K562 (cell line): ENCODE results near the gene RPL3. TPM values are rescaled to one million over a fixed set of nuclear protein-coding genes. Genes with fewer than 3 reads are reported as not detected.

Experiments used
- ARNT ChIP-seq, 2 experiments: fragments of 450-650 bp; IDR thresholded peaks; 2 replicates each; pipeline ENCODE4 v1.6.1; 2016; ENCODE audit warnings: mild to moderate bottlenecking in 1 of 2
- BMI1 ChIP-seq: fragments of 150-350 bp; IDR thresholded peaks from 2 replicates; pipeline ENCODE4 v1.6.1; 2014; ENCODE audit warnings: low read length
- CREM ChIP-seq: IDR thresholded peaks from 2 replicates; pipeline ENCODE4 v1.6.1; 2014; ENCODE audit warnings: antibody characterized with exemption, low read depth
- DIDO1 ChIP-seq: fragments of 450-650 bp; IDR thresholded peaks from 2 replicates; pipeline ENCODE4 v1.6.1; 2016; ENCODE audit warnings: low read depth, missing biosample characterization, missing genetic modification characterization
- DMBX1 ChIP-seq: fragments of 250-450 bp; sonication (Bioruptor Pico); IDR thresholded peaks from 2 replicates; pipeline ENCODE4 v1.8.0; 2022; ENCODE audit warnings: inconsistent platforms, mild to moderate bottlenecking, moderate library complexity, borderline replicate concordance
- EWSR1 ChIP-seq: fragments of 450-650 bp; IDR thresholded peaks from 2 replicates; pipeline ENCODE4 v1.6.1; 2018; ENCODE audit warnings: borderline replicate concordance, mild to moderate bottlenecking, low read depth, moderate library complexity; ENCODE audit not compliant: partially characterized antibody
- GTF2F1 ChIP-seq: IDR thresholded peaks from 2 replicates; pipeline ENCODE4 v1.6.1; 2011; ENCODE audit warnings: low read depth, low read length, improper control_type of control experiment
- KDM4B ChIP-seq, 2 experiments: fragments of 450-650 bp in 1 of 2; sonication (generic) in 1 of 2; IDR thresholded peaks; 2 replicates each; pipeline ENCODE4 v1.6.1; 2016 to 2017; ENCODE audit warnings: borderline replicate concordance in 2 of 2, antibody characterized with exemption in 1 of 2, low read depth in 1 of 2, mild to moderate bottlenecking in 1 of 2
- KLF6 ChIP-seq: fragments of 250-450 bp; sonication (Bioruptor Pico); IDR thresholded peaks from 2 replicates; pipeline ENCODE4 v1.4.0; 2020; ENCODE audit warnings: mild to moderate bottlenecking, moderate library complexity, borderline replicate concordance
- MYNN ChIP-seq, 2 experiments: sonication (generic); formaldehyde crosslinking in 1 of 2; IDR thresholded peaks; 2 replicates each; pipeline versions ENCODE4 v1.5.0 to v1.6.1; 2016 to 2020; ENCODE audit warnings: antibody characterized with exemption in 1 of 2, missing genetic modification reagents in 1 of 2
- NBN ChIP-seq: fragments of 450-650 bp; IDR thresholded peaks from 2 replicates; pipeline ENCODE4 v1.6.1; 2016; ENCODE audit warnings: low read depth, mild to moderate bottlenecking
- POLR3G ChIP-seq: IDR thresholded peaks from 2 replicates; pipeline ENCODE4 v1.6.1; 2011; ENCODE audit not compliant: insufficient read length, insufficient replicate concordance; ENCODE audit errors: extremely low read depth
- POU5F1 ChIP-seq: fragments of 150-350 bp; IDR thresholded peaks from 2 replicates; pipeline ENCODE4 v1.6.1; 2014; ENCODE audit warnings: borderline replicate concordance, low read length, low read depth, mild to moderate bottlenecking; ENCODE audit not compliant: partially characterized antibody
- SFPQ ChIP-seq: fragments of 200-400 bp; formaldehyde crosslinking; IDR thresholded peaks from 2 replicates; pipeline ENCODE4 v1.6.1; 2017; ENCODE audit warnings: mild to moderate bottlenecking, low read depth, low read length, moderate library complexity
- SIN3A ChIP-seq, 2 experiments: fragments of 150-350 bp in 1 of 2; IDR thresholded peaks; 2 replicates each; pipeline ENCODE4 v1.6.1; 2011 to 2016; ENCODE audit warnings: borderline replicate concordance in 2 of 2, low read depth in 2 of 2, low read length in 2 of 2, mild to moderate bottlenecking in 2 of 2, moderate library complexity in 2 of 2; ENCODE audit not compliant: control insufficient read depth in 1 of 2
- SOX6 ChIP-seq: fragments of 450-650 bp; IDR thresholded peaks from 2 replicates; pipeline ENCODE4 v1.6.1; 2014; ENCODE audit warnings: mild to moderate bottlenecking
- SP2 ChIP-seq: IDR thresholded peaks from 2 replicates; pipeline ENCODE4 v1.6.1; 2011; ENCODE audit warnings: mild to moderate bottlenecking, low read depth, low read length, moderate library complexity; ENCODE audit not compliant: poor library complexity, severe bottlenecking; ENCODE audit errors: extremely low read depth
- SRSF1 ChIP-seq: fragments of 200-400 bp; formaldehyde crosslinking; IDR thresholded peaks from 2 replicates; pipeline ENCODE4 v1.6.1; 2017; ENCODE audit warnings: mild to moderate bottlenecking, low read depth, low read length, moderate library complexity
- ZBTB7A ChIP-seq: IDR thresholded peaks from 2 replicates; pipeline ENCODE4 v1.6.1; 2011; ENCODE audit warnings: low read depth, mild to moderate bottlenecking, low read length, moderate library complexity, borderline replicate concordance; ENCODE audit not compliant: control insufficient read depth
- ZNF121 ChIP-seq: sonication (generic); formaldehyde crosslinking; conservative IDR thresholded peaks from 2 replicates; pipeline ENCODE4 v1.8.0; 2022; ENCODE audit warnings: missing genetic modification reagents
- ZNF134 ChIP-seq: fragments of 250-450 bp; sonication (Bioruptor Pico); conservative IDR thresholded peaks from 2 replicates; pipeline ENCODE4 v1.4.0; 2020
- ZNF253 ChIP-seq: fragments of 250-450 bp; sonication (Bioruptor Pico); conservative IDR thresholded peaks from 2 replicates; pipeline ENCODE4 v1.6.1; 2021; ENCODE audit warnings: mild to moderate bottlenecking
- ZNF586 ChIP-seq: fragments of 450-650 bp; formaldehyde crosslinking; conservative IDR thresholded peaks from 2 replicates; pipeline ENCODE4 v1.4.0; 2020; ENCODE audit warnings: mild to moderate bottlenecking, moderate library complexity
- ZNF695 ChIP-seq: fragments of 450-650 bp; formaldehyde crosslinking; IDR thresholded peaks from 2 replicates; pipeline ENCODE4 v1.4.0; 2020; ENCODE audit warnings: mild to moderate bottlenecking, moderate library complexity
- polyA plus RNA-seq, 8 experiments: library from polyadenylated mRNA; depleted of rRNA in 4 of 8; stranded (reverse) in 5 of 8; unstranded in 3 of 8; fragments of >200 nt; fragmentation: Nextera tagmentation in 2 of 8; fragmentation: Illumina TruSeq in 1 of 8; extraction: Ambion mirVana in 2 of 8; extraction: Trizol in 1 of 8; gene quantifications; 2 replicates each; pipeline versions ENCODE4 v1.2.1 to v1.2.3, GENCODE V29; 2011 to 2014; ENCODE audit warnings: inconsistent platforms in 1 of 8, missing spikeins in 1 of 8
- total RNA-seq, 7 experiments: library from RNA; depleted of rRNA in 6 of 7; stranded (reverse); fragments of >200 nt in 6 of 7; fragmentation: Illumina TruSeq in 2 of 7; extraction: Trizol in 2 of 7; gene quantifications; 2 replicates each; pipeline versions ENCODE4 v1.2.1 to v1.2.3, GENCODE V29; 2011 to 2021; ENCODE audit warnings: low replicate concordance in 1 of 7
- TF ChIP-seq, protein P1 (sequence below): fragments of 450-650 bp; formaldehyde crosslinking; IDR thresholded peaks from 2 replicates; pipeline ENCODE4 v1.4.0; 2020; ENCODE audit warnings: mild to moderate bottlenecking, mixed read lengths

RPL3 gene
- total and polyA plus RNA-seq, 9 of the 15 experiments (the other 6 are each of a cell fraction or from before 2014, with no cell fraction given) = 1,624 to 4,066 (median 2,565) TPM

- TF ChIP-seq SIN3A (IDR thresholded peaks at IDR 0.05; ENCODE audit: borderline replicate concordance in 2 of 2, control insufficient read depth in 1 of 2, low read depth in 2 of 2, low read length in 2 of 2) = peak in 1 of 2 experiments; percentile 77; a peak in 2 of 4 replicates
- no peak; the same call in 1 of the 2 replicates for TF ChIP-seq ZNF253 (CRISPR knock-in tag)
- no peak for TF ChIP-seq ZNF134
- no peak for TF ChIP-seq KDM4B (IDR thresholded peaks at IDR 0.05; ENCODE audit: borderline replicate concordance in 2 of 2, low read depth in 1 of 2)
- no peak for TF ChIP-seq DIDO1 (tag)
- no peak for TF ChIP-seq BMI1
- no peak for TF ChIP-seq POU5F1
- no peak for TF ChIP-seq SFPQ
- TF ChIP-seq ARNT (IDR thresholded peaks at IDR 0.05) = no peak
- TF ChIP-seq ZBTB7A = peak; percentile 27; the same call in 1 of the 2 replicates
- TF ChIP-seq ZNF586 = no peak
- TF ChIP-seq KLF6 = no peak
- peak; percentile 54 for TF ChIP-seq MYNN (IDR thresholded peaks at IDR 0.05)
- TF ChIP-seq MYNN (CRISPR knock-in tag; IDR thresholded peaks at IDR 0.05) = no peak
- TF ChIP-seq ZNF121 (CRISPR knock-in tag) = 0 out of 2 replicates have a peak, but pooled peaks have one; percentile 23
- TF ChIP-seq SRSF1 = no peak
- TF ChIP-seq POLR3G = no peak
- no peak for TF ChIP-seq SP2
- no peak for TF ChIP-seq DMBX1 (CRISPR knock-in tag)
- TF ChIP-seq GTF2F1 = no peak
- TF ChIP-seq CREM = 0 out of 2 replicates have a peak, but pooled peaks have one; percentile 32
- TF ChIP-seq ZNF695 (CRISPR knock-in tag) = no peak
- TF ChIP-seq SOX6 = no peak
- no peak for TF ChIP-seq NBN
- TF ChIP-seq, protein P1, sequence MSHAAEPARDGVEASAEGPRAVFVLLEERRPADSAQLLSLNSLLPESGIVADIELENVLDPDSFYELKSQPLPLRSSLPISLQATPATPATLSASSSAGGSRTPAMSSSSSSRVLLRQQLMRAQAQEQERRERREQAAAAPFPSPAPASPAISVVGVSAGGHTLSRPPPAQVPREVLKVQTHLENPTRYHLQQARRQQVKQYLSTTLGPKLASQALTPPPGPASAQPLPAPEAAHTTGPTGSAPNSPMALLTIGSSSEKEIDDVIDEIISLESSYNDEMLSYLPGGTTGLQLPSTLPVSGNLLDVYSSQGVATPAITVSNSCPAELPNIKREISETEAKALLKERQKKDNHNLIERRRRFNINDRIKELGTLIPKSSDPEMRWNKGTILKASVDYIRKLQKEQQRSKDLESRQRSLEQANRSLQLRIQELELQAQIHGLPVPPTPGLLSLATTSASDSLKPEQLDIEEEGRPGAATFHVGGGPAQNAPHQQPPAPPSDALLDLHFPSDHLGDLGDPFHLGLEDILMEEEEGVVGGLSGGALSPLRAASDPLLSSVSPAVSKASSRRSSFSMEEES (CRISPR knock-in tag) = no peak
- TF ChIP-seq EWSR1 = peak; percentile 46
These were observed 7.6 kb downstream of the RPL3 start (continued) for GRCh38 chr22:39311592-39312400.
